ENCODE measurements around the gene VAV2. TPM values are rescaled to one million over a fixed set of nuclear protein-coding genes. Genes with fewer than 3 reads are reported as not detected.
"Not testable (repeated sequence)": the region's sequence is repeated elsewhere in the genome, so short reads cannot be mapped to it uniquely, and the experiment has no call there.

Gene VAV2
- total RNA-seq, 1 donor from 2014 or later: 6.0 TPM

GRCh38 chr9:133968966-133969617 lies 23.0 kb downstream of the VAV2 start:
- no peak for DNase-seq

GRCh38 chr9:133968428-133968827 lies 23.7 kb downstream of the VAV2 start:
- DNase-seq: no peak

GRCh38 chr9:133967024-133967741 lies 24.9 kb downstream of the VAV2 start:
- DNase-seq: no peak

DNA sequence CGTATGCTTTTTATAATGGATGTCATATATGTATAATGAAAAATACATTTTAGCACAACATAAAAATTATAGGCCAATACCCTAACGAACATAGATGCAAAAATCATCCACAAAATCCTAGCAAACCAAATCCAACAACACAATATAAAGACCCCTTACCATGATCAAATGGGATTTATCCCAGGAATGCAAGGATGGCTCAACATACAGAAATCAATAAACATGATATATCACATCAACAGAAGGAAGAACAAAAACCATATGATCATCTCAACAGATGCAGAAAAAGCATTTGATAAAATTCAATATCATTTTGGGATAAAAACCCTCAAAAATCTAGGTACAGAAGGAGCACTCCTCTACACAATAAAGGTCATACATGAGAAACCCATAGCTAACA lies 27.7 kb downstream of the VAV2 start:
- DNase-seq: no peak

GRCh38 chr9:133963166-133963565 lies 29.0 kb downstream of the VAV2 start:
- DNase-seq: no peak

DNA sequence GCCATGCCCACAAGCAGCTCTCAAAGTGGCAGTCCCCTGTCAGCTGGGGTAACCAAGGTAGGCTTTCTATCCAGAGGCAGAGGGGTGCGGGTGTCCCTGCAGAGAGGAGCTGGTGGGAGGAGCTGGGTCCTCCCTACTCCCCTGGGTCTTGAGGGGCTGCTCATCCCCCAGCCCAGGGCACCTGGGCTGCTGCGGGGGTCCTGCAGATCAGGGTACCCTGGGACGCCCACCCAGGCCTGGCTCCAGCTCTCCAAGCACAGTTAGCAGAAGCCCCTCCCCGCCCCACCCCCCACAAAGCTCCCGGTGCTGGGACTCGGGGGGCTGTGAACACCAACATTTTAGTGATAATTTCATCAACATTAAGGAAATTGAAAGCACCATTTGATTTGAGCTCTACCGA lies 29.8 kb downstream of the VAV2 start:
- DNase-seq: no peak

- no peak for DNase-seq
Observed at GRCh38 chr9:133961226-133962165, 30.6 kb downstream of the VAV2 start.

DNA sequence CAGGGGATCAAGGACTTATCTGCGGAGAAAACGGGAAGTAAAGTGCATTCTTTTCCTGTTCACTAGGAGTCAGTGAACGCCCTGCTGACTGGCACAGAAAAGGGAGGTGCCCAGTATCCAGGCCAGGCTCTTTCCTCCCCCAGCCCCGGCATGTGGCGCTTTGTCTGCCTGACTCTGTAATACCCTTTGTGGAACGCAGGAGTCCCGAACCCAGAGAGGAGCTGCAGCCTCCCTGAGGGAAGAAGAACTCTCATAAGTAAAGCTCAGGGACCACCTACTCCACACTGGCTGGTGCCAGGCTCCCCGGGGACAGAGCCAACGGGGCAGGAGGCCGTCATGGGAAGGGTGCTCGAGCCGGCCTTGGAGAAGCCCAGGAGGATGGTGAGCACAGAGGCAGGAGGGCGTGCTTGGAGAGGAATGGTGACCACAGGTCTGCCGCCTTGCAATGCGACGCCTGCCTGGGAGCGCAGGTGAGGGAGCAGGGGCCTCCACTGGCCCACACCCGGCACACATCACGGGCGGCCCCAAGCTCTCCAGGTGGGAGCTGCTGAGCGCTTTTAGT lies 31.5 kb downstream of the VAV2 start:
- DNase-seq: no peak

DNA sequence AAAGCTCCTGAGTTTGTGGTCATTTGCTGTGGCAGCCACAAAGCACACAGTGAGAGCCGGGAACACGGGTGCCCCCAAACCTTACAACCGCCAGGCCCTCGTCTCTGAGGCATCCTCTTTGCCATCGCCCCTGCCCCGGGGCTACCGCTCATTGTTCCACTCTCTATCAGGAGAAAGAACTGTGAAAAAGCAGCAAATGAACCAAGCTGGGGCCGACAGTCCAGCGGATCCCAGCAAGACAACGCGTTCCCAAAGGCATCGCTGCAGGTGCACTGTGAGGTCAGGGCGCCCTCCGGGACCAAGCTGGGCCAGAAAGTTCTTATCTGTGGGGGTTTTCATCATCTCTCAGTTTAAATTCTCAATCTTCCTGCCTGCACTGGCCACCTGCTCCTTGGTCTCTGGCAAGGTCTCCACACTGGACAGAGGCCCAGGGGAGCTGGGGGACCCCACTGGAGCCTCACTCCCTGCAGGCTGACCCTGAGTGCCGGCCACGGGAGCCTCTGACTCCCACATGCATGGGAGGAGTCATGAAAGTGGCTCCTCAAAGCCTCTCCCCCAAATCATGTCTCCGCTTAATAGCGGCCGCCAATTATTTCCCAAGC lies 32.1 kb downstream of the VAV2 start:
- no peak for DNase-seq

- no peak for DNase-seq
Observed at GRCh38 chr9:133959171-133959570, 33.0 kb downstream of the VAV2 start.

- no peak for DNase-seq
Observed at GRCh38 chr9:133958756-133959155, 33.4 kb downstream of the VAV2 start.

DNA sequence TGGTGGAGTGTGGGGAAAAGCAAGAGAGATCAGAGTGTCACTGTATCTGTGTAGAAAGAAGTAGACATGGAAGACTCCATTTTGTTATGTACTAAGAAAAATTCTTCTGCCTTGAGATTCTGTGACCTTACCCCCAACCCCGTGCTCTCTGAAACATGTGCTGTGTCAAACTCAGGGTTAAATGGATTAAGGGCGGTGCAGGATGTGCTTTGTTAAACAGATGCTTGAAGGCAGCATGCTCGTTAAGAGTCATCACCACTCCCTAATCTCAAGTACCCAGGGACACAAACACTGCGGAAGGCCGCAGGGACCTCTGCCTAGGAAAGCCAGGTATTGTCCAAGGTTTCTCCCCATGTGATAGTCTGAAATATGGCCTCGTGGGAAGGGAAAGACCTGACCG lies 34.4 kb downstream of the VAV2 start:
- DNase-seq: not testable (repeated sequence)

- DNase-seq: no peak
Observed at GRCh38 chr9:133957328-133957727, 34.8 kb downstream of the VAV2 start.

- DNase-seq: peak; percentile 50
Observed at GRCh38 chr9:133956520-133957076, 35.5 kb downstream of the VAV2 start.

GRCh38 chr9:133955821-133956411 lies 36.2 kb downstream of the VAV2 start:
- peak; percentile 34 for DNase-seq

DNA sequence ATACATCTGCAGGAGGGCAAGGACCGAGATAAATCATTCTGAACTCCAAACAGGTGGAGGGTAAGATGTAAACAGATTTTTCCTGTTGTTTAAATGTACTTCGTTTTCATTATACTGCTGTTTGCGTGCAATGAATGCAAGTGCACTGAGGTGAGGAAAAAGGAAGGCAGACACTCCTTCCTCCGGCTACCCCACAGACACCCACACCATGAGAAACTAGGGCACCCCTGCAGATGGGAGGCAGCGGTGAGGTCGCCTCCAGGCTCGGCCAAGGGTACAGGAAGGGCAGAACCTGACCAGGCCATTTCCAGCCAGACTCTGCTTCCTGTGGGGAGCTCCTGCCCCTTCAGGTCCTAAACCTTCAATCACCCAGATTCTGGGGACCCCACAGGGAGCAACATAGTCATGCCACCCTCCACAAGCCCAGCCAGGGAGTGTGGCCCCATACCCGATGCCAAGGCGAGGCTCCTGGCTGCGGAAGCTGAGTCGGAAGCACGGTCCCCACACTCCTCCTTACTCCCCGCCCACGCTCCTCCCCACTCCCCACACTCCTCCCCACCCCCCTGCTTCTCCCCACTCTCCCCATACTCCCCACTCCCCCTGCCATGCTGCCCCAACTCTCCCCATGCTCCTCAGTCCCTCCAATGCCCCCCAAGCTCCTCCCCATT lies 37.1 kb downstream of the VAV2 start:
- DNase-seq: no peak

DNA sequence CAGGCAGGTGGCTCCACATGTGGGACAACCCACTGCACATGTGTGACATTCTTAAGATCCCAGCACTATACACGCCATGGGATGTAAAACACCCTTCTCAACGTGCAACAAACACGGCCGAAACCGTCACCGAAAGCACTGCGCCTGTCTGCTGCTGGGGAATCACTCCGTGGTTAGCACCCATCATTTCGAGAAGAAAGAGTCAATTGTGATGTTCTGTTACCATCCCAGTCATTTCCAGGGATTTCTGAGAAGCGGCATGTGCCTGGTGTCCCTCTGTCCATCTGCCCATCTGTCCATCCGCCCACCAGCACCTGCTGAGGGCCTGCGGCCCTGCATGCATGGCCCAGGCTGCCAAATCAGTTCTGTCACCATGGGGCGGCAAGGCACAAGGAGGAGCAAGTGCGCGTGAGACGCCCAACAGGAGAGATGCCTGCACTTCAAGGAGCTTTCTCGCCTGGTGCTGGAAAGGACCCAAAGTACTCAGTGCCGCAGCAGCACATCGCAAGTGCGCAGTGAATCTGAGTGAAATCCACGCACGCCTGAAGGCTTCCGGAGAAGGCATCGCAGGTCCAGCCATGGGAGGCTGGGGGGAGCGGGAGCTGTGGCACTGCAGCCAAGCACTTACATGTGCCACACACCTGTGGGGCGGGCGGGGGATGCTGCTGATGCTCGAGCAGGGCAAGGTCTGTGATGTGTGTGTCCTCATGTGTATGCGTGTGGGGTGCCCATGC lies 38.0 kb downstream of the VAV2 start:
- no peak for DNase-seq

DNA sequence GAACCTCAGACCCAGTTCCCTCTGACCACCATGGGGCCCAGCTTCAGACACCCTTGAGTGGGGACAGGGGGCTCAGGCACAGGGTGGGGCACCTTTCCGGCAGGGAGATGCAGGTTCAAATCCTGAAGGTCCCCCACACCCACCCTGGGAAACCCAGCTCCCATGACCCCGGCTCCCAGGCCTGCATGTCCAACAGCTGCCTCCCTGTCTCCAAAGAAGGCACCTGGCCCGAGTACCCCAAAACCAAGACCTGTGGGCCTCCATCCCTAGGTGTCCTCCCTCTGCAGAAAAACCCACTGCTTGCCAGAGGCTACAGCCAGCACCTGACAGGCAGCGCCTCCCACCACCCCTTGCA lies 38.5 kb downstream of the VAV2 start:
- no peak for DNase-seq

DNA sequence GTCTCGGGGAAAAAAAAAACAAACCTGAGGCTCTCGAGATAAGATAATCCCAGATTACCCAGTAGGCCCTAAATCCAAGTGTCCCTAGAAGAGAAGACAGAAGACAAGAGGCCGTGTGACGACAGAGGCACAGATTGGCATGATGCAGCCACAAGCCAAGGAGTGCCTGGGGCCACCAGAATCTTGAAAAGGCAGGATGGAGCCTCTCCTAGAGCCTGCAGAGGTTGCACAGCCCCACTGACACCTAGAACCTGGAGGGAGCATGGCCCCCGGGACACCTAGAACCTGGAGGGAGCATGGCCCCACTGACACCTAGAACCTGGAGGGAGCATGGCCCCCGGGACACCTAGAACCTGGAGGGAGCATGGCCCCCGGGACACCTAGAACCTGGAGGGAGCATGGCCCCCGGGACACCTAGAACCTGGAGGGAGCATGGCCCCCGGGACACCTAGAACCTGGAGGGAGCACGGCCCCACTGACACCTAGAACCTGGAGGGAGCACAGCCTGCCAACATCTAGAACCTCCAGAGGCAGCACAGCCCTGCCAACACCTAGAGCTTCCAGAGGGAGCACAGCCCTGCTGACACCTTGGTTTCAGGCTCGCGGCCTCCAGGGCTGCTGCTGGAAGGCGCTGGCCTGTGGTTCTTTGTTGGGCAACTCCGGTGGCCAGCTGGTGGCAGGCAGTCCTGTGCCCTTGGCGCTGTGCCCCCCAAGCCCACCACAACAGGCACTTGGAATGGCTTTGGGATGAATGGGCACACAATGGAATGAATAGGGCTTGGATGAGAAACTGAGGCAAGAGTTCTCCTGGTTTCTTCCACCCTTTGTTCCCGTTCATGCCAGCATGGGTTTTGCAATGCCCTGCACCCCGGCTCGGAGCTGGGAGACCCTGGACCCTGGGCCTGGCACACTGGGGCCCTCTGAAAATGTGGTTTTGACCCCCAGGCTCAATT lies 39.2 kb downstream of the VAV2 start:
- no peak for DNase-seq

All from skin of body (tissue), 2 donors.